ENCODE data around the gene CAPN8.

Gene CAPN8

DNA sequence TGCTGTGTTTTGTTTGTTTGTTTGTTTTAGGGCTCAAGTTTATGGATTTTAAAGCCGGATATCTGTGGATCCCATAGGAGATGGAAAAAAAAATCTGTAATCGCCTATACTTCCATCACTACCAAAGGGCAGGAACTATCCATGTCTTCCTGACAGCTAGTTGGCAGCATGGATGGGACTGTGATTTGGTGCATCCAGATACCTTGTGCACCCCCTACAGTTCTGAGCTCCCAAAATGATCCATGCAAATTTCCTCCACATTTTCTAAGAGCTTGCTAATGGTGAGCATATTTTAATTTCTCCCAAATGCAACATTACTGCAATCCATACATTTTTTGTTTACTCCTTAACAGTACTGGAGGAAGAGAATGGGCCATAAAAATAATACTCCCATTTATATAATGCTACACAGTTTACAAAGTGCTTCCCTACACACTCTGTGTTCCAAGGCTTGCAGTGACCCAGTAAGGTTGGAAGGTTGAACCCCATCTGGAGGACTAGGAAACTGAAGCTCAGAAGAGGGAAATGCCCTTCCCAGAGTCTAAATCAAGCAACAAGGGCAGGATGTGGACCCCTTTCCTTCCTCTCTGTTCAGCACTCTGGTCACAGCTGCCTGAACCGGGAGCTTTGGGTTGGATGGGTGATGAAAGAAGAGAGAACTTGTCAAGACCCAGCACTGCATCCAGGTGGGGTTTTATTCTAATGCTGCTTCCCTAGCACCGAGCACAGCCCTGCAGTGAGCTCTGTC lies 48.0 kb downstream of the CAPN8 start:
- DNase-seq (ENCODE audit: low spot score), result no peak

- no peak for DNase-seq (ENCODE audit: low spot score)
Observed at GRCh38 chr1:223616586-223616985, 48.9 kb downstream of the CAPN8 start.

GRCh38 chr1:223611936-223612335 lies 53.6 kb downstream of the CAPN8 start:
- no peak for DNase-seq (ENCODE audit: low spot score)

- DNase-seq (ENCODE audit: low spot score), result no peak
Observed at GRCh38 chr1:223609977-223610376, 55.5 kb downstream of the CAPN8 start.

- DNase-seq (ENCODE audit: low spot score), result no peak
Observed at GRCh38 chr1:223609066-223609465, 56.4 kb downstream of the CAPN8 start.

- DNase-seq (ENCODE audit: low spot score), result no peak
Observed at GRCh38 chr1:223558512-223558911, 107.0 kb downstream of the CAPN8 start.

GRCh38 chr1:223557130-223557475 lies 108.4 kb downstream of the CAPN8 start:
- no peak for DNase-seq (ENCODE audit: low spot score)

GRCh38 chr1:223556414-223557129 lies 108.9 kb downstream of the CAPN8 start:
- DNase-seq (ENCODE audit: low spot score), result peak; percentile 81

- DNase-seq (ENCODE audit: low spot score), result no peak
Observed at GRCh38 chr1:223553957-223554356, 111.5 kb downstream of the CAPN8 start.

DNA sequence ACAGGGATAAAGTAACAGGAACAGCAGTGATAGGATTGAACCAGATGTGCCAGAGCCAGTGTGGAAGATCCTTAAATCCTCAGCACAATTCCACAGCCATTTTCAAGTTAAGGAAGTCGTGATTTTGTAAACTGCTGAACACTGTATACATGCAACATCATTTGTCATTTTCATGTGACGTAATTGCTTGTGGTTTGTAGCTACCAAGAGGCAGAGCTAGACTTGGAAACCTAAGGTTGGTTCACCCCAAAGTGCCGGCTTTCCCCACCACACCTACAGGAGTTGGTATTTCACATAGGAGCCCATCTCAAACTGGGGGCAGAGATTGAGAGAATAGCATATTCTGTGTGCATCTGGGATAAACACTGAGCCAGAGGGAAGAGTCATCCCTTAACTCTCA lies 113.9 kb downstream of the CAPN8 start:
- DNase-seq (ENCODE audit: low spot score), result no peak

- no peak for DNase-seq (ENCODE audit: low spot score)
Observed at GRCh38 chr1:223549740-223550139, 115.8 kb downstream of the CAPN8 start.

- DNase-seq (ENCODE audit: low spot score), result no peak
Observed at GRCh38 chr1:223547316-223548114, 118.0 kb downstream of the CAPN8 start.

- DNase-seq (ENCODE audit: low spot score), result no peak
Observed at GRCh38 chr1:223545343-223545742, 120.2 kb downstream of the CAPN8 start.

GRCh38 chr1:223543560-223543959 lies 121.9 kb downstream of the CAPN8 start:
- no peak for DNase-seq (ENCODE audit: low spot score)

DNA sequence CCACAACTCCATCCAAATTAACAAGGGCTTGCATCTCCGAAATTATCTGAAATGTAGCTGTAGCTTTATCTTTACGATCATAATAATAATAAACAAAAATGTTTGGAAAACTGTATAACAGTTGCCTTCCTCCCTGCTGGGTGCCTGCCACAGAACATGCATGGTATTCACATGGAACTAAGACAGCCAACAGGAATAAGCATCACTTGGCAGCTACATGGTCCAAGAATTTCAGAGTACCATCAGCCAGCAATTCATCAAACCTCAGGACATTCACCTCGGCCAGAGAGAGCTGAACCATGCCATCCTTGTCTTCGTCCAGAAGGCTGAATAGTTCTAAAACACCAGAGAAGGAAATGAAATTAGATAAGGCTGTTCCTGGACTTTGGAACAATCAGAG lies 122.7 kb downstream of the CAPN8 start:
- no peak for DNase-seq (ENCODE audit: low spot score)

- DNase-seq (ENCODE audit: low spot score), result no peak
Observed at GRCh38 chr1:223540485-223541106, 124.9 kb downstream of the CAPN8 start.

- DNase-seq (ENCODE audit: low spot score), result no peak
Observed at GRCh38 chr1:223539750-223540149, 125.8 kb downstream of the CAPN8 start.

GRCh38 chr1:223538981-223539380 lies 126.5 kb downstream of the CAPN8 start:
- no peak for DNase-seq (ENCODE audit: low spot score)

GRCh38 chr1:223535319-223535718 lies 130.2 kb downstream of the CAPN8 start:
- DNase-seq (ENCODE audit: low spot score), result no peak

DNA sequence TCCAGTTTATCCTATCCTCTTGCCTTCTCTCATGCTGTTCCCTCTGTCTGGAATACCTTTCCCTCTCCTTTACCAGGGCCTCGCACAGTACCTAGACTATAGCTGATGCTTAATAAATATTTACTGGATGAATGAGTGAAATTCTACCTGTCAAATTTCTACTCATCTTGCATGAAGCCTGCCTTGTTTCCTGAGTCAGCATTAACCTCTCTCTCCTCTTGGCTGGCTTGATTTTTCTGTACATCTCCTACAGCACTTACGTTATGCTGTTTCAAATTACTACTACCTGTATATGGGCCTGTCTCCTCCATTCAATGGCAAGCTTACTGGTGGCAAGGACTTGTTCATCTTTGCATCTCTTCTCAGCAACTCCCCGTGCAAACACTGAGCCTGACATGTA lies 130.8 kb downstream of the CAPN8 start:
- no peak for DNase-seq (ENCODE audit: low spot score)

- DNase-seq (ENCODE audit: low spot score), result no peak
Observed at GRCh38 chr1:223533708-223534107, 131.8 kb downstream of the CAPN8 start.

DNA sequence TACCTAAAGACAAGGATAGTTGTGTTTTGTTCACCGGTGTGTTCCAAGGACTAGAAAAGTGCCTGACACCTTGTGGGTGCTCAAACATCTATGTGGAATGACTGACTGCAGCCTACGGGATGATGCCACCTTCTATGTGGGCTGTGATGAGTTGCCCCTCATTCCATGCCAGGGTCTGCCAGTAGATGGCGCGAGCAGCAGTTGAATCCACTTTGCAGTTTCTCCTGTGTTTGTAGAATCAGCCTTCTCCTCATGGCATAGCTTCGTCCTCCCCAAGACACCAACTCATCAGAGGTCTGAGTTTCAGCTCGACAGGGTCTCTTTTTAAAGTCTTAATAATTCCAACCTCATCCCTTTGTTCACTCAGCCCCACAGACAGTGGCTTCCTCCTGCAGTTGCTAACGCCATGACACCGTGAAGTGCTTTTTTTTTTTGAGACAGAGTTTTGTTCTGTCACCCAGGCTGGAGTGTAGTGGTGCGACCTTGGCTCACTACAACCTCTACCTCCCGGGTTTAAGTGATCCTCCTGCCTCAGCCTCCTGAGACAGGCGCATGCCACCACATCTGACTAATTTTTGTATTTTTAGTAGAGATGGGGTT lies 133.7 kb downstream of the CAPN8 start:
- DNase-seq (ENCODE audit: low spot score), result peak; percentile 76
